ENCODE measurements around the gene BBS9.

Gene BBS9

GRCh38 chr7:33604056-33604455 lies 474.7 kb downstream of the BBS9 start:
- DNase-seq (ENCODE audit: low spot score) = no peak

DNA sequence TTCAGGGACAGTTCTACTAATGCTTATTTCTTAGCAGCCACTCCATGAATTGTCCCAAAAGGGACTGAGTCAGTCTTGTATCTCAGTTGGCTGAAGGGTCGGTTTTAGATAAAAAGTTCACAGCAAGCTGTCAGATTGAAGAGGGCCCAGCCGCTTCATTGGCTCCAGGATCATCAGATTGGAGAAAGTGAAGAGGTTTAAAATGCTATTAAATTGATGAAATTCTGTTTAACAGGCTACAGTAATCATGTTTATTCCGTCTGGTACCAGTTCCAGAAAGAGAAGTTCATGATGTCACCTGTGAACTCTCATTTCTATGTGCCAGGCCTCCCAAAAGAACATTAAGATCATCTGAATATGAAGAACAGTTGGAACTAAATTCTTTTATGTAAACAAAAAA lies 481.6 kb downstream of the BBS9 start:
- no peak for DNase-seq (ENCODE audit: low spot score)

- no peak for DNase-seq (ENCODE audit: low spot score)
Observed at GRCh38 chr7:33612442-33612841, 483.1 kb downstream of the BBS9 start.

- DNase-seq (ENCODE audit: low spot score) = no peak
Observed at GRCh38 chr7:33614357-33615117, 485.2 kb downstream of the BBS9 start.

DNA sequence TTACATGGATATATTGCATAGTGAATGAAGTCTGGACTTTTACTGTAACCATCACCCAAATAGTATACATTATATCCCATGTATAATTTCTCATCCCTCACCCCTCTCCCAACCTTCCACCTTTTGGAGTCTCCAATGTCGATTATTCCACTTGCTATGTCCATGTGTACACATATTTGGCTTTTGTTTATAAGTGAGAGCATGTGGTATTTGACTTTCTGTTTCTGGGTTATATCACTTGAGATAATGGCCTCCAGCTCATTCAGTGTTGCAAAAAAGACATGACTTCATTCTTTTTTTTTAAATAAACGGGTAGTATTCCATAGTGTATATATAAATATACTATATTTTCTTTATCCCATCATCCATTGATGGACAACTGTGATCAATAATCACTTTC lies 487.4 kb downstream of the BBS9 start:
- no peak for DNase-seq (ENCODE audit: low spot score)

- DNase-seq (ENCODE audit: low spot score) = no peak
Observed at GRCh38 chr7:33619264-33619663, 489.9 kb downstream of the BBS9 start.

DNA sequence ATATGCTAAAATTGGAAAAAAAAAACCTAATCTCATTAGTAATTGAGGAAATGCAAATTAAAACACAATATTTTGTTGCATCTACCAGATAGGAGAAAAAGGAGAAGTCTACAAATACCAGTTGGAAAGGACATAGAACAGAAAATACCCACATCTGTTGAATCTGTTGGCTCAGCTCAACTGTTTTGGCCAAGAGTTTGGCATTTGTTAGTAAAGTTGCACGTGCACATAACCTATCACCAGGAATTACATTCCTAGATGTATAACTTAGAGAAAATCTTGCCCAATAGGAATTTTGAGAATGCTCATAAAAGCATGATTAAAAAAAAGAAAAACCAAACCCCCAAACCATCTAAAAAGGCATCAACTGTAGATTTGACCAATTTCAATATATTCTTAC lies 493.9 kb downstream of the BBS9 start:
- no peak for DNase-seq (ENCODE audit: low spot score)

DNA sequence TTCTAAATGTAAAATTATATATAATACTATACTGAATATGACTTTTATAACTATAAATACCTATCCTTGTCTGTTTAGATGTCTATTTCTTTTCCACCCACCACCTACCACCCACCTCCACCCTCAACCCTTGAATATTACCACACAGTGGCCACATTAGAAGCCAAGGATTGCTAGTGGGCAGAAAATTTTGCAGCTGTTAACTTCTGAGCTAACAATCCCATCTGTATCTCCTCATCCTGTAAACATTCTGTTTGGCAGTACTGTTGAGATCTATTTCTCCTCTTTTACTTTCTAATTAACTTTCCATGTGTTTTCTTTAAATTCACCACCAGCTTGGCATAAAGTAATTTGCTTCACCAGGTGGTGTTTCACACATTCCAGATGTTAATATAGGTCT lies 494.9 kb downstream of the BBS9 start:
- DNase-seq (ENCODE audit: low spot score) = no peak

DNA sequence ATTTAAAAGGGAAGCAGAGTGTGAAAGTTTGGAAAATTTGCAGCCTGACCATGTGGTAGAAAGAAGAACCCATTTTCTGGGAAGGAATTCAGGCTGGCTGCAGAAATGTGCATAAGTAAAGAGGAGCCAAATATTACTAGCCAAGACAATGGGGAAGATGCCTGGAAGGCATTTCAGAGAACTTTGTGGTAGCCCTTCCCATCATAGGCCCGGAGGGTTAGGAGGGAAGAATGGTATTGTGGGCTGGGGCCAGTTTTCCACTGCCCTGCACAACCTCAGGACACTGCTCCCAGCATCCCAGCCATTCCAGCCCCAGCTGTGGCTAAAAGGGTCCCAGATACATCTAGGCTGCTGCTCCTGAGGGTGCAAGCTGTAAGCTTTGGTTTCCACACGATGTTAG lies 497.5 kb downstream of the BBS9 start:
- DNase-seq (ENCODE audit: low spot score) = no peak

DNA sequence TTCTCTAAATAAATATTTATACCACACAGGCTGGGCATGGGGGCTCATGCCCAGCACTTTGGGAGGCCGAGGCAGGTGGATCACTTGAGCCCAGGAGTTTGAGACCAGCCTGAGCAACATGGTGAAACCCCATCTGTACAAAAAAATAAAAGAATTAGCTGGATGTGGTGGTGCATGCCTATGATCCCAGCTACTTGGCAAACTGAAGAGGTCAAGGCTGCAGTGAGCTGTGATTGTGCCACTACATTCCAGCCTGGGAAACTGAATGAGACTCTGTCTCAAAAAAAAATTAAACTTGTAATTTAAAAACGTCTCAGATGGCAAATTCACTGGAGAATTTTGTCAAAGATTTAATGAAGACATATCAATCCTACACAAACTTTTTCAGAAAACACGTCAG lies 498.4 kb downstream of the BBS9 start:
- no peak for DNase-seq (ENCODE audit: low spot score)

- no peak for DNase-seq (ENCODE audit: low spot score)
Observed at GRCh38 chr7:33628894-33629293, 499.5 kb downstream of the BBS9 start.

GRCh38 chr7:33630359-33630758 lies 501.0 kb downstream of the BBS9 start:
- no peak for DNase-seq (ENCODE audit: low spot score)

DNA sequence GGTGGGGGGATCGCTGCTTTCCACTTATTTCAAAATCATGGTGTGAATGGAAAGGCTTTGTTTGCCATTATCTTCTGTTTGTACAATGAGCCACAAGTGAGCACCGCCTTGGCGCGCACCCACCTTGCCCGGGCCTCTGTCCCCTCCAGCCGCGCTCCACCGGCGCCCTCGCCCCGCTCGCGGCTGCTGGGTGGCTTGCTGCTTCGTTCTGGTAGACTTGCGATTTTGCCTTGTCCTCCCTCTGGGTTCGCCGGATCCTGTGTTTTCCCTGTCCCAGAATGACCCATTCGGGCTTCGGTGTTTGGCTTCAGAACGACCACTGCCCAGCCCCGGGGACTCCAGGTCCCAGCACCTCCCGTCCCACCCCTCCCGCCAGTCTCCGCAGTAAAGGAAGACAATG lies 503.0 kb downstream of the BBS9 start:
- DNase-seq (ENCODE audit: low spot score) = no peak

- DNase-seq (ENCODE audit: low spot score) = no peak
Observed at GRCh38 chr7:33632840-33633525, 503.6 kb downstream of the BBS9 start.

- no peak for DNase-seq (ENCODE audit: low spot score)
Observed at GRCh38 chr7:33634606-33635005, 505.2 kb downstream of the BBS9 start.

GRCh38 chr7:33636359-33636758 lies 507.0 kb downstream of the BBS9 start:
- DNase-seq (ENCODE audit: low spot score) = no peak

- no peak for DNase-seq (ENCODE audit: low spot score)
Observed at GRCh38 chr7:33639552-33640197, 510.3 kb downstream of the BBS9 start.

- no peak for DNase-seq (ENCODE audit: low spot score)
Observed at GRCh38 chr7:33640741-33641140, 511.4 kb downstream of the BBS9 start.

GRCh38 chr7:33642312-33642711 lies 512.9 kb downstream of the BBS9 start:
- DNase-seq (ENCODE audit: low spot score) = no peak

GRCh38 chr7:33643530-33643929 lies 514.2 kb downstream of the BBS9 start:
- DNase-seq (ENCODE audit: low spot score) = no peak

DNA sequence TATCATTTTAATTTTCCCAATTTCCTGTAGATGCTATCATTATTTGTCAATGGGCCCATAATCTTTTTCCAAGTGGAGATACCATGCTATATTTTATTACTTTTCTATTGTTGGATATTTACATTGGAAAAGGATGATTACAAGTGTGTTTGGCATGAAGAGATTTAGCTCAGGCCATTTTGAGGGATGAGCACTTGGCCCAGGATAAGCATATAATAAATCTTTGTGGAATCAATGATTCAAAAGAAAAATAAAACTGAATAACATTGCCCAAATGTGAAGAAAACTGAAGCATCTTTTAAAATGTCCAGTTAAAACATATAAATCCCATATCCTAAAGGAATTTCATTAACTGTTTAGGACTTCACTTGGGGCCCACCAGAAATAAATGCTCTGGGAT lies 515.1 kb downstream of the BBS9 start:
- DNase-seq (ENCODE audit: low spot score) = no peak

DNA sequence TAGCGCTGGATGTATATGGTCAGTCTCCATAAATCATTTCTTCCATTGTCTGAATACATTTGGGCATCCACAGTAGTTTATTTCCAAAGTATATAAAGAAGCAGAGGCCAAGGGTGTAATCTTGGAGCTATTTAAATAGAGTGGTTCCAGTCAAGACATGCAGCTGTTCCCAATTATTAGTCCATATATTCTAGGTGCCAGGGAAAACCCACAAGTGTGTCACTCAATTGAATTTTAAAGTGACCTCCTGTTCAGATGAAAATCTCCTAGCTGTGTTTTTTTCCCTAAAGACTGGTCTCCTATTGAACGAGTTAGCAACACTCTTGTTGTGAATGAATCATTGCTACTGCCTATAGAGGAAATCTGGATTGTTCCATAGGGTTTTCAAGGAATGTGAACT lies 515.7 kb downstream of the BBS9 start:
- no peak for DNase-seq (ENCODE audit: low spot score)

- DNase-seq (ENCODE audit: low spot score) = no peak
Observed at GRCh38 chr7:33646166-33646565, 516.8 kb downstream of the BBS9 start.
